Ishikawa (cell line): Measurements from ENCODE around the gene AGPAT4.

Source experiments
- CEBPB ChIP-seq: IDR thresholded peaks from 2 replicates; pipeline ENCODE4 v1.6.1; 2012
- CREB1 ChIP-seq: IDR thresholded peaks from 2 replicates; pipeline ENCODE4 v1.6.1; 2012; ENCODE audit warnings: low read depth
- EGR1 ChIP-seq: IDR thresholded peaks from 2 replicates; pipeline ENCODE4 v1.6.1; 2012
- EP300 ChIP-seq: IDR thresholded peaks from 2 replicates; pipeline ENCODE4 v1.6.1; 2012; ENCODE audit warnings: borderline replicate concordance
- FOXM1 ChIP-seq: IDR thresholded peaks from 2 replicates; pipeline ENCODE4 v1.6.1; 2012; ENCODE audit warnings: low read depth, borderline replicate concordance
- NFIC ChIP-seq: IDR thresholded peaks from 2 replicates; pipeline ENCODE4 v1.6.1; 2012
- RAD21 ChIP-seq: IDR thresholded peaks from 2 replicates; pipeline ENCODE4 v1.6.1; 2012; ENCODE audit warnings: low read depth
- REST ChIP-seq: IDR thresholded peaks from 2 replicates; pipeline ENCODE4 v1.6.1; 2012; ENCODE audit warnings: low read depth, mild to moderate bottlenecking
- TAF1 ChIP-seq: IDR thresholded peaks from 2 replicates; pipeline ENCODE4 v1.6.1; 2012; ENCODE audit warnings: low read depth, mild to moderate bottlenecking
- TCF12 ChIP-seq: IDR thresholded peaks from 2 replicates; pipeline ENCODE4 v1.6.1; 2012; ENCODE audit warnings: low read depth
- TEAD4 ChIP-seq: IDR thresholded peaks from 2 replicates; pipeline ENCODE4 v1.6.1; 2012
- YY1 ChIP-seq: IDR thresholded peaks from 2 replicates; pipeline ENCODE4 v1.6.1; 2012; ENCODE audit warnings: low read depth
- ZBTB7A ChIP-seq: IDR thresholded peaks from 2 replicates; pipeline ENCODE4 v1.6.1; 2012; ENCODE audit warnings: low read depth
- TF ChIP-seq, protein P1 (sequence below): IDR thresholded peaks from 2 replicates; pipeline ENCODE4 v1.6.1; 2012
- TF ChIP-seq, protein P2 (sequence below): IDR thresholded peaks from 2 replicates; pipeline ENCODE4 v1.6.1; 2012

Gene AGPAT4

DNA sequence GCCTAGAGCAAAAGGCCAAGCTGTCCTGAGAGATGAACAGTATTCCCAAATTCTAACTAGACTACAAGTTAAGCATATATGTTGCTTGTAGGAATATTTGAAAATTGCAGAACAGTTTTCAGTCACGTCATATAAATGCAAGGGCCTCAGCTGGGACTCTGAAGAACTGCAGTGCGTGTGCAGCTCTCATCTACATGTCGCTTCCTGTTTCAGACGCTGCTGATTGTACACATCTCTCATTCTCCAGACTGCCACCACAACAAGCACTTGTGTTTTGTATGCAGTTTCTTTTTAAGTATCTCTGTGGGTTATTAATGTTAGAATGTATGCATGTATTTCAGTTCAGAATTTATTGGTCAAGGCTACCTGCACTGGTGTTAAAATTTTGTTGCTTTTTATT, 162.6 kb downstream of the AGPAT4 start:
- no peak for TF ChIP-seq YY1
- TF ChIP-seq TEAD4, result no peak
- TF ChIP-seq FOXM1, result no peak
- TF ChIP-seq CREB1, result no peak
- TF ChIP-seq EGR1, result no peak
- TF ChIP-seq REST, result no peak
- TF ChIP-seq NFIC, result no peak
- TF ChIP-seq CEBPB, result no peak
- no peak for TF ChIP-seq EP300
- TF ChIP-seq TAF1, result no peak
- no peak for TF ChIP-seq RAD21

DNA sequence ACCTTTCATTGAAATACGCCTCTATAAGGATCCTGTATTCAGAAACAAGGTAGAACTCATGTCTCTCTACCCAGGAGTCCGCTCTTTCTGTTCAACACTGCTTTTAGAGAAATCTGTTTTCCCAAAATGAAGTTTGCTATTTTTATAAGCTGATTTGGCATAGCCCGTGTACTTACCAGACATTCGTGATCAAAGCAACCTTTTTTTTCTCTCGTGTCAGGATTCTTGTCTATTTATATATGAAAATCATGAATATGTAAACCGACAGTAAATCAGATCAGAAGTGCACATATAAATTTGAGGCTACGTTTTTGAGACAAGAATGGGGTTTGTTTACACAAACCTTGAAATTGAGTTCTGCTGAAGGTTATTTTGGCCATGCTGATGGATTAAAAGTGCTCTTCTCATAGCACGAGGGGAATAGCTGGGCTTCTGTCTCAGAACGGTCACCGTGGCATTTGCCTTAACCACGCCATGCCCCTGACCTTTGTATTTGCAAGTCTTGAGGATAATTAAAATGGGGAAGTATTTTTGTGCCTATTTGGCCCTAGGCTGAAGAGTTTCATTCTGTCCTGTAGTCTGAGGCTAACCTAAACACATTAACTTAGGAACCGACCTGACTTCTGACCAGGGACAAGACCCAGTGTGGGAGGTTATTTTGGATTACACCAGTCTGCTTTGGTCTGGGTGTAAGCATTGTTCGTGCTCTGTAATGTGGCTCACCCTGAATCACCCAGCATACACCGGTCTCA, 163.7 kb downstream of the AGPAT4 start:
- TF ChIP-seq RAD21 (no peak), TAF1 (no peak), CREB1 (no peak), TEAD4 (no peak), REST (no peak), TCF12 (no peak), FOXM1 (no peak), EP300 (no peak), NFIC (no peak), ZBTB7A (no peak), YY1 (no peak), CEBPB (no peak), EGR1 (no peak)
- TF ChIP-seq, protein P1, sequence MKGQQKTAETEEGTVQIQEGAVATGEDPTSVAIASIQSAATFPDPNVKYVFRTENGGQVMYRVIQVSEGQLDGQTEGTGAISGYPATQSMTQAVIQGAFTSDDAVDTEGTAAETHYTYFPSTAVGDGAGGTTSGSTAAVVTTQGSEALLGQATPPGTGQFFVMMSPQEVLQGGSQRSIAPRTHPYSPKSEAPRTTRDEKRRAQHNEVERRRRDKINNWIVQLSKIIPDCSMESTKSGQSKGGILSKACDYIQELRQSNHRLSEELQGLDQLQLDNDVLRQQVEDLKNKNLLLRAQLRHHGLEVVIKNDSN, result no peak
- TF ChIP-seq, protein P2, sequence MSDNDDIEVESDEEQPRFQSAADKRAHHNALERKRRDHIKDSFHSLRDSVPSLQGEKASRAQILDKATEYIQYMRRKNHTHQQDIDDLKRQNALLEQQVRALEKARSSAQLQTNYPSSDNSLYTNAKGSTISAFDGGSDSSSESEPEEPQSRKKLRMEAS, result no peak

- TF ChIP-seq REST, result no peak
- no peak for TF ChIP-seq NFIC
- TF ChIP-seq YY1, result no peak
- TF ChIP-seq TAF1, result no peak
- TF ChIP-seq ZBTB7A, result no peak
- no peak for TF ChIP-seq CREB1
- TF ChIP-seq, protein P1, result no peak
Measured at GRCh38 chr6:161109366-161109765, 164.5 kb downstream of the AGPAT4 start.

GRCh38 chr6:161108916-161109315, 164.9 kb downstream of the AGPAT4 start:
- TF ChIP-seq REST (no peak), CREB1 (no peak), YY1 (no peak), FOXM1 (no peak), NFIC (no peak), TCF12 (no peak), TAF1 (no peak), EP300 (no peak), RAD21 (no peak), CEBPB (no peak), TEAD4 (no peak), EGR1 (no peak), ZBTB7A (no peak)
- TF ChIP-seq, protein P1, result no peak
- TF ChIP-seq, protein P2, result no peak
